Suprapubic skin (tissue), 4 donors: Measurements from ENCODE around the gene USP17L25. TPM values are rescaled to one million over a fixed set of nuclear protein-coding genes. Genes with fewer than 3 reads are reported as not detected.

Experiments
- total RNA-seq, 4 donors: library from RNA; depleted of rRNA; stranded (reverse); fragments of >200 nt; gene quantifications; one replicate each; pipeline ENCODE4 v1.1.0, GENCODE V29; 2016

The USP17L25 gene
- total RNA-seq, 4 donors from 2014 or later, result not detected

Other genes with a start within 250 kb of the USP17L25 start
- gene FAM90A26, start 159.5 kb upstream of the USP17L25 start, total RNA-seq, result not detected
- gene USP17L10, start 119.3 kb upstream of the USP17L25 start, total RNA-seq, result not detected
- not detected for gene USP17L11, start 114.5 kb upstream of the USP17L25 start, total RNA-seq
- not detected for gene USP17L12, start 109.8 kb upstream of the USP17L25 start, total RNA-seq
- not detected for gene USP17L13, start 105.0 kb upstream of the USP17L25 start, total RNA-seq
- not detected for gene USP17L15, start 95.5 kb upstream of the USP17L25 start, total RNA-seq
- gene USP17L17, start 86.0 kb upstream of the USP17L25 start, total RNA-seq, result not detected
- gene USP17L18, start 81.3 kb upstream of the USP17L25 start, total RNA-seq, result not detected
- gene USP17L19, start 76.5 kb upstream of the USP17L25 start, total RNA-seq, result not detected
- not detected for gene USP17L20, start 71.8 kb upstream of the USP17L25 start, total RNA-seq
- not detected for gene USP17L21, start 67.0 kb upstream of the USP17L25 start, total RNA-seq
- not detected for gene USP17L22, start 62.3 kb upstream of the USP17L25 start, total RNA-seq
- not detected for gene USP17L24, start 4.7 kb upstream of the USP17L25 start, total RNA-seq
- not detected for gene USP17L26, start 4.7 kb downstream of the USP17L25 start, total RNA-seq
- gene USP17L5, start 9.5 kb downstream of the USP17L25 start, total RNA-seq, result not detected
- gene USP17L27, start 14.2 kb downstream of the USP17L25 start, total RNA-seq, result not detected
- not detected for gene USP17L28, start 19.0 kb downstream of the USP17L25 start, total RNA-seq
- not detected for gene USP17L29, start 23.7 kb downstream of the USP17L25 start, total RNA-seq
- not detected for gene USP17L30, start 33.2 kb downstream of the USP17L25 start, total RNA-seq
- gene DEFB131A, start 114.5 kb downstream of the USP17L25 start, total RNA-seq, result not detected